B cell (primary cell): Measurements from ENCODE around the gene HNF1B.

Experiments used
- EZH2 ChIP-seq: IDR thresholded peaks from 2 replicates; pipeline ENCODE4 v1.6.1; 2012; ENCODE audit warnings: borderline replicate concordance, low read depth, mild to moderate bottlenecking, moderate library complexity, low read length; ENCODE audit not compliant: insufficient read depth, poor library complexity, severe bottlenecking
- TF ChIP-seq, protein P1 (sequence below): fragments of 200-600 bp; IDR thresholded peaks from one replicate; pipeline ENCODE4 v1.8.0; 2022; ENCODE audit warnings: antibody characterized with exemption, mild to moderate bottlenecking

DNA sequence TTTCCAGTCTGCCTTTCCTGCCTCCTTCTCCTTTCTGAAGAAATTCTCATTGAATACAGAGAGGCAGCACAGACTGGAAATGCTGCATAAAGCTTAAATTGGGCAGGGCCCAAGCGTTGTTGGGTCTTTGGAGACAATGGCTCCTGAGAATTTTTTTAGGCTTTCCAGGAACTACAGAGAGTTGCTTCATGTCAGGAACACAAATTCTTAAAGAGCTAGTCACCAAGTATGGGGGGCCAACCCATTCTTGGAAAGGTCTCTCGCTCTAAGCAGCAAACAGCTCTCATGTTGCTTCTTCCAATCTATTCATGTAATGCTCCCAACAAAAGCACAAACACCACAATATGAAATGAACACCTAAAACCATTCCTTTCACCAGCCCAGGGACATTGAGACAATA, 6.9 kb downstream of the HNF1B start:
- TF ChIP-seq, protein P1, sequence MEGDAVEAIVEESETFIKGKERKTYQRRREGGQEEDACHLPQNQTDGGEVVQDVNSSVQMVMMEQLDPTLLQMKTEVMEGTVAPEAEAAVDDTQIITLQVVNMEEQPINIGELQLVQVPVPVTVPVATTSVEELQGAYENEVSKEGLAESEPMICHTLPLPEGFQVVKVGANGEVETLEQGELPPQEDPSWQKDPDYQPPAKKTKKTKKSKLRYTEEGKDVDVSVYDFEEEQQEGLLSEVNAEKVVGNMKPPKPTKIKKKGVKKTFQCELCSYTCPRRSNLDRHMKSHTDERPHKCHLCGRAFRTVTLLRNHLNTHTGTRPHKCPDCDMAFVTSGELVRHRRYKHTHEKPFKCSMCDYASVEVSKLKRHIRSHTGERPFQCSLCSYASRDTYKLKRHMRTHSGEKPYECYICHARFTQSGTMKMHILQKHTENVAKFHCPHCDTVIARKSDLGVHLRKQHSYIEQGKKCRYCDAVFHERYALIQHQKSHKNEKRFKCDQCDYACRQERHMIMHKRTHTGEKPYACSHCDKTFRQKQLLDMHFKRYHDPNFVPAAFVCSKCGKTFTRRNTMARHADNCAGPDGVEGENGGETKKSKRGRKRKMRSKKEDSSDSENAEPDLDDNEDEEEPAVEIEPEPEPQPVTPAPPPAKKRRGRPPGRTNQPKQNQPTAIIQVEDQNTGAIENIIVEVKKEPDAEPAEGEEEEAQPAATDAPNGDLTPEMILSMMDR = no peak
- TF ChIP-seq EZH2 = no peak
